Heart right ventricle (tissue), 16 donors: ENCODE data around the gene SLC38A5. TPM values are rescaled to one million over a fixed set of nuclear protein-coding genes. Genes with fewer than 3 reads are reported as not detected.

Experiments used
- ATAC-seq, 8 donors: fragments of 200-7000 bp; cut with Tn5 transposase; one replicate each; pipeline ENCODE4 v1.9.1; 2020; ENCODE audit warnings: mild to moderate bottlenecking in 8 of 8, moderate library complexity in 8 of 8, moderate number of reproducible peaks in 1 of 8
- DNase-seq, 2 donors: peaks; one replicate each; pipeline ENCODE4 v3.0.0-alpha.2; 2020
- H3K27ac ChIP-seq, 10 donors: fragments of 200-600 bp; sonication (generic) in 2 of 10; one replicate each; pipeline versions ENCODE4 v1.5.0 to v1.8.0; 2020 to 2022; ENCODE audit warnings: mild to moderate bottlenecking in 3 of 10
- H3K27me3 ChIP-seq, 7 donors: fragments of 200-600 bp; one replicate each; pipeline ENCODE4 v1.8.0; 2021 to 2022; ENCODE audit warnings: mild to moderate bottlenecking in 2 of 7
- H3K36me3 ChIP-seq, 9 donors: fragments of 200-600 bp; sonication (generic) in 1 of 9; one replicate each; pipeline versions ENCODE4 v1.5.0 to v1.8.0; 2020 to 2022; ENCODE audit warnings: mild to moderate bottlenecking in 2 of 9
- H3K4me1 ChIP-seq, 9 donors: fragments of 200-600 bp; sonication (generic) in 1 of 9; one replicate each; pipeline versions ENCODE4 v1.5.0 to v1.8.0; 2020 to 2022; ENCODE audit warnings: mild to moderate bottlenecking in 4 of 9
- H3K4me3 ChIP-seq, 10 donors: fragments of 200-600 bp; sonication (generic) in 2 of 10; one replicate each; pipeline versions ENCODE4 v1.5.0 to v1.8.0; 2020 to 2022; ENCODE audit warnings: mild to moderate bottlenecking in 7 of 10, moderate library complexity in 2 of 10
- H3K9me3 ChIP-seq, 11 donors: fragments of 200-600 bp in 10 of 11; sonication (generic) in 2 of 11; one replicate each; pipeline versions ENCODE4 v1.5.0 to v1.8.0; 2013 to 2022; ENCODE audit warnings: mild to moderate bottlenecking in 2 of 11, control low read depth in 1 of 11, moderate library complexity in 1 of 11
- WGBS, 2 donors: extraction: QIAGEN DNeasy Blood & Tissue Kit; methylation state at CpG; one replicate each; pipeline ENCODE4 v1.1.7; 2013; ENCODE audit warnings: inconsistent platforms in 1 of 2; 5-methylcytosine and 5-hydroxymethylcytosine counted together
- intact Hi-C, 10 donors: fragments of 100-400 bp; cut with DNase I; formaldehyde crosslinking; loops; one replicate each; pipeline versions ENCODE4 v1.11.1 to v1.14.2; 2022
- polyA plus RNA-seq, 2 donors: library from polyadenylated mRNA; stranded (reverse); fragments of 200-250 nt; gene quantifications; one replicate each; pipeline ENCODE4 v1.2.3, GENCODE V29; 2013
- total RNA-seq, 10 donors: library from RNA; stranded (reverse); fragmentation: NEBNext Ultra II Directional in 3 of 10; extraction: Animal tissue kit (Norgen Biotek cat#: 25700) in 3 of 10; gene quantifications; one replicate each; pipeline versions ENCODE4 v1.2.1 to v1.2.4, GENCODE V29; 2021 to 2023
- TF ChIP-seq, protein P1 (sequence below), 9 donors: fragments of 200-600 bp; sonication (generic) in 2 of 9; IDR thresholded peaks; one replicate each; pipeline versions ENCODE4 v1.5.0 to v1.8.0; 2021 to 2022; ENCODE audit warnings: antibody characterized with exemption in 9 of 9, mild to moderate bottlenecking in 5 of 9, moderate library complexity in 1 of 9
- donor health status: Arrhythmogenic right ventricular cardiomyopathy.
- donor health status: ischemic (EF 13 %, LVEDD 7.1; RV severe dilation, severe dysfunction).
- donor health status: healthy with polysubstance abuse.
- donor health status: DM: no; HTN: yes; CAD: no.
- donor health status: DM: no; HTN: no; CAD: no.
- donor health status: ischemic (EF 25% LVEDD 6.9; RV normal size, moderate dysfunction).
- donor health status: ischemic (EF 25% LVEDD 5.7; RV mildly dilated, moderate dysfunction).
- donor health status: healthy.
- donor health status: DM: yes; HTN: yes; CAD: no.
- donor health status: Ischemic cardiomyopathy.
- donor health status: ischemic (EF 35%, LVEDD 5.7; RV mildly dilated, moderate dysfunction).
- donor health status: nonischemic (EF 11% LVEDD 7.7; RV severe dilation, severe dysfunction).
- donor health status: DM: yes; HTN: yes; CAD: no.
- donor health status: PGD.
- donor health status: ischemic (EF 29% LVEDD 5.4; RV normal size, mild dysfunction).
- donor health status: nonischemic (EF 23%, LVEDD 6.1; RV moderate dilation, normal function).

Gene SLC38A5
- total and polyA plus RNA-seq, 12 donors = 0.64 to 15.4 (median 1.8) TPM

DNA sequence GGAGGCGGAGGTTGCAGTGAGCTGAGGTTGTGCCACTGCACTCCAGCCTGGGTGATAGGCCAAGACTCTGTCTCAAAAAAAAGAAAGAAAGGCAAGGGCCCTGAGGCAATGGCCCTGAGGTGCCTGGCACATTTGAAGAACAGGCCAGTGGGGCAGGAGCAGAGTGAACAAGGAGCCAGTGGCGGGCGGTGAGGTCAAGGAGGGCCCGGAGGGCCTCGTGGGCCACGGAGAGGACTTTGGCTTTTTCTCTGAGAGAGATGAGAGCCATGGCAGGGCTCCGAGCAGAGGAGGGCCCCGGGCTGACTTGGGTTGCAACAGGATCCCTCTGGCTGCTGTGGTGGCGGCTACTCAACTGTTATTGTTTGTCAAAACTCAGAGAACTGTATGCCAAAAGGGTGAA, 19.2 kb upstream of the SLC38A5 start:
- TF ChIP-seq, protein P1, sequence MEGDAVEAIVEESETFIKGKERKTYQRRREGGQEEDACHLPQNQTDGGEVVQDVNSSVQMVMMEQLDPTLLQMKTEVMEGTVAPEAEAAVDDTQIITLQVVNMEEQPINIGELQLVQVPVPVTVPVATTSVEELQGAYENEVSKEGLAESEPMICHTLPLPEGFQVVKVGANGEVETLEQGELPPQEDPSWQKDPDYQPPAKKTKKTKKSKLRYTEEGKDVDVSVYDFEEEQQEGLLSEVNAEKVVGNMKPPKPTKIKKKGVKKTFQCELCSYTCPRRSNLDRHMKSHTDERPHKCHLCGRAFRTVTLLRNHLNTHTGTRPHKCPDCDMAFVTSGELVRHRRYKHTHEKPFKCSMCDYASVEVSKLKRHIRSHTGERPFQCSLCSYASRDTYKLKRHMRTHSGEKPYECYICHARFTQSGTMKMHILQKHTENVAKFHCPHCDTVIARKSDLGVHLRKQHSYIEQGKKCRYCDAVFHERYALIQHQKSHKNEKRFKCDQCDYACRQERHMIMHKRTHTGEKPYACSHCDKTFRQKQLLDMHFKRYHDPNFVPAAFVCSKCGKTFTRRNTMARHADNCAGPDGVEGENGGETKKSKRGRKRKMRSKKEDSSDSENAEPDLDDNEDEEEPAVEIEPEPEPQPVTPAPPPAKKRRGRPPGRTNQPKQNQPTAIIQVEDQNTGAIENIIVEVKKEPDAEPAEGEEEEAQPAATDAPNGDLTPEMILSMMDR (IDR thresholded peaks at IDR 0.05) = no peak
- H3K36me3 ChIP-seq = peaks cover 0 to 18% (median 0%) of the 10 kb centered on the region in 9 donors
- H3K4me3 ChIP-seq = no peak overlapping the region
- no peak overlapping the region for H3K27ac ChIP-seq
- intact Hi-C loops = no loop called here
- H3K9me3 ChIP-seq = no peaks in the 10 kb centered on the region
- DNase-seq (no peak), ATAC-seq (no peak)
- H3K27me3 ChIP-seq = no peaks in the 10 kb centered on the region
- 90 to 92% methylated on average over 8 to 9 of the region's 9 CpGs for WGBS, 2 donors
- H3K4me1 ChIP-seq = peaks cover 0 to 3% (median 0%) of the 10 kb centered on the region in 9 donors

DNA sequence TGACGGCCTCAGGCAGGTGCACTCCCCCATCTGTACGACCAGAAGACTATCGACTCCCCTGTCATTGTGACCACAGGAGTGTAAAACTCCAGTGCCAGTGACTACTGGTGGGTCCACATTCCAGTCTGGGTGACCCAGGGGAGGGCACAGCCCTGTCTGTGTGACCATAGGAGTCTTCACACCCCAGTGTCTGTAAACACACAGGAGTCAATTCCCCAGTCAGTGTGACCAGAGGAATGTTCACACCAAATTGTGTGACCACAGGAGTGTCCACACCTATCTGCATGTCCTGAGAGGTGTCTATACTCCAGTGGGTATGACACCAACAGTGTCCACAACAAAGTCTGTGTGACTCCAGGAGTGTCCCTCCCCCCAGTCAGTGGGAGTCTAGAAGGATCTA, 18.0 kb upstream of the SLC38A5 start:
- TF ChIP-seq, protein P1 (IDR thresholded peaks at IDR 0.05) = no peak
- DNase-seq (no peak), ATAC-seq (no peak)
- Histone ChIP-seq H3K9me3 (no peaks in the 10 kb centered on the region), H3K4me3 (no peak overlapping the region), H3K36me3 (peaks cover 0 to 30% (median 0%) of the 10 kb centered on the region in 9 donors), H3K27me3 (no peaks in the 10 kb centered on the region), H3K4me1 (no peaks in the 10 kb centered on the region), H3K27ac (no peak overlapping the region)
- intact Hi-C loops = no loop called here
- WGBS, 2 donors = 84 to 87% methylated on average over 3 of the region's 3 CpGs

DNA sequence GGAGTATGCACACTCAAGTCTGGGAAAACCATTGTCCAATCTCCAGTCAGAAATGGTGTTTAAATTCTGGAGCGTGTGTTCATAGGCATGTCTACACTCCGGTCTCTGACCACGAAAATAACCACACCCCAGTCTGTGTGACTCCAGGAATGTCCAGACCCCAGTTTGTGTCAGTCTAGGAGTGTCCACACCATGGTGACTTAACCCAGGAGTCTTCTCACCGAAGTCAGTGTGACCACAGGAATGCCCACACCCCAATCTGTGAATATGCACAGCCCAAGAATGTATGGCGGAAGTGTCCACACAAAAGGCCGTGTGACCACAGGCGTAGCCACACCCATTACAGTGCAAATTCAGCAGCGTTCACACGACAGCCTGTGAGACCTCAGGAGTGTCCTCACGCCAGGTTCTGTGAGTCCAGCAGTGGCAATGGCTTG, 17.3 kb upstream of the SLC38A5 start:
- H3K4me1 ChIP-seq = no peaks in the 10 kb centered on the region
- TF ChIP-seq, protein P1 (IDR thresholded peaks at IDR 0.05) = no peak
- intact Hi-C loops = no loop called here
- H3K9me3 ChIP-seq = no peaks in the 10 kb centered on the region
- WGBS, 2 donors = 77 to 90% methylated on average over 10 of the region's 10 CpGs
- DNase-seq = no peak
- no peak overlapping the region for H3K27ac ChIP-seq
- H3K36me3 ChIP-seq = peaks cover 0 to 37% (median 0%) of the 10 kb centered on the region in 9 donors
- no peaks in the 10 kb centered on the region for H3K27me3 ChIP-seq
- no peak overlapping the region for H3K4me3 ChIP-seq
- no peak for ATAC-seq

DNA sequence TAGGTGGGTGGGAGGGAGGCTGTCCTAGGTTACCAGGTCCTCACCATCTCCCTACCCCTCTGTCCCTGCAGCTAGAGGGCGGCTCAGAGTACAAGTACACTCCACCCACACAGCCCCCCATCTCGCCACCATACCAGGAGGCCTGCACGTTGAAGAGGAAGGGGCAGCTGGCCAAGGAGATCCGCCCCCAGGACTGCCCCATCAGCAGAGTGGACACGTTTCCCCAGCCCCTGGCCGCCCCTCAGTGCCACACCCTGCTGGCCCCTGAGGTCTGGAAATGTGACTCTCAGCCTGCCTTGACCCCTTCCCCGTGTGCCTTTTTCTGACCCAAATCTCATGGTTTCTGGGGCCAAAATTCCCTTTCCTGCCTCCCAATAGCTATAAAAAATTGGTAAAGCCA, 12.5 kb upstream of the SLC38A5 start:
- Histone ChIP-seq H3K27me3 (no peaks in the 10 kb centered on the region), H3K36me3 (peaks cover 0 to 51% (median 0%) of the 10 kb centered on the region in 9 donors), H3K9me3 (no peaks in the 10 kb centered on the region), H3K4me3 (no peak overlapping the region), H3K27ac (no peak overlapping the region), H3K4me1 (peaks cover 0 to 4% (median 0%) of the 10 kb centered on the region in 9 donors)
- intact Hi-C loops = no loop called here
- ATAC-seq (no peak), DNase-seq (no peak)
- TF ChIP-seq, protein P1 (IDR thresholded peaks at IDR 0.05) = no peak
- WGBS, 2 donors = 79 to 83% methylated on average over 6 to 7 of the region's 7 CpGs
